DND-41 (cell line): Measurements from ENCODE around the gene TCAP.
"Not testable (repeated sequence)": the region's sequence is repeated elsewhere in the genome, so short reads cannot be mapped to it uniquely, and the experiment has no call there.

Experiments used
- ATAC-seq: fragments of 200-7000 bp; cut with Tn5 transposase; 3 replicates; pipeline ENCODE4 v1.9.1; 2021; ENCODE audit warnings: low read depth; ENCODE audit not compliant: insufficient read depth
- DNase-seq: peaks from one replicate; pipeline ENCODE4 v3.0.0-alpha.2; 2020
- H2AFZ ChIP-seq: 2 replicates; pipeline ENCODE4 v1.6.0; 2012; ENCODE audit warnings: low read depth, low read length
- H3K27ac ChIP-seq: 2 replicates; pipeline ENCODE4 v1.5.1; 2012; ENCODE audit warnings: low read length, inconsistent platforms
- H3K27me3 ChIP-seq: fragments of 200-600 bp; sonication (generic); 2 replicates; pipeline ENCODE4 v1.6.0; 2012; ENCODE audit warnings: low read length, mild to moderate bottlenecking, inconsistent platforms; ENCODE audit not compliant: insufficient read depth, poor library complexity
- H3K36me3 ChIP-seq: 2 replicates; pipeline ENCODE4 v1.5.1; 2012; ENCODE audit warnings: low read length, inconsistent platforms; ENCODE audit not compliant: insufficient read depth
- H3K4me1 ChIP-seq: 2 replicates; pipeline ENCODE4 v1.5.1; 2012; ENCODE audit warnings: mild to moderate bottlenecking, low read length; ENCODE audit not compliant: insufficient read depth
- H3K4me2 ChIP-seq: 2 replicates; pipeline ENCODE4 v1.6.0; 2012; ENCODE audit warnings: mild to moderate bottlenecking, moderate library complexity, low read length, inconsistent platforms; ENCODE audit not compliant: insufficient read depth
- H3K4me3 ChIP-seq, 2 experiments: fragments of 200-600 bp in 1 of 2; shearing (Covaris generic) in 1 of 2; 2 replicates each; pipeline ENCODE4 v1.5.1; 2012 to 2016; ENCODE audit warnings: inconsistent platforms in 2 of 2, low read length in 2 of 2, mild to moderate bottlenecking in 2 of 2, low read depth in 1 of 2, moderate library complexity in 1 of 2
- H3K79me2 ChIP-seq: 2 replicates; pipeline ENCODE4 v1.6.0; 2012; ENCODE audit warnings: low read length, inconsistent platforms; ENCODE audit not compliant: insufficient read depth
- H3K9ac ChIP-seq: 2 replicates; pipeline ENCODE4 v1.6.0; 2012; ENCODE audit warnings: low read depth, mild to moderate bottlenecking, inconsistent platforms, low read length, moderate library complexity
- H3K9me3 ChIP-seq: 2 replicates; pipeline ENCODE4 v1.5.1; 2012; ENCODE audit warnings: low read length, moderate library complexity, mild to moderate bottlenecking, inconsistent platforms; ENCODE audit not compliant: insufficient read depth, severe bottlenecking
- H4K20me1 ChIP-seq: 2 replicates; pipeline ENCODE4 v1.6.0; 2012; ENCODE audit warnings: low read length; ENCODE audit not compliant: insufficient read depth
- CTCF ChIP-seq: IDR thresholded peaks from 2 replicates; pipeline ENCODE4 v1.5.1; 2012; ENCODE audit warnings: borderline replicate concordance, low read length, moderate library complexity, mild to moderate bottlenecking; ENCODE audit not compliant: poor library complexity, severe bottlenecking; ENCODE audit errors: extremely low read depth
- EZH2 ChIP-seq: IDR thresholded peaks from 3 replicates; pipeline ENCODE4 v1.6.1; 2012; ENCODE audit warnings: borderline replicate concordance, low read depth, mild to moderate bottlenecking, moderate library complexity, low read length, inconsistent platforms; ENCODE audit not compliant: severe bottlenecking

Gene TCAP

GRCh38 chr17:39709998-39710964, 45.1 kb downstream of the TCAP start:
- no peaks in the 10 kb centered on the region for H3K79me2 ChIP-seq
- H3K27ac ChIP-seq: no peak overlapping the region
- DNase-seq: no peak
- H2AFZ ChIP-seq: no peak overlapping the region
- no peak overlapping the region for H3K4me2 ChIP-seq
- no peaks in the 10 kb centered on the region for H3K36me3 ChIP-seq
- H3K27me3 ChIP-seq: no peaks in the 10 kb centered on the region
- no peak for TF ChIP-seq CTCF
- TF ChIP-seq EZH2: no peak
- H3K4me3 ChIP-seq: no peak overlapping the region
- H4K20me1 ChIP-seq: no peaks in the 10 kb centered on the region
- no peaks in the 10 kb centered on the region for H3K4me1 ChIP-seq
- H3K9ac ChIP-seq: no peak overlapping the region
- no peak for ATAC-seq
- H3K9me3 ChIP-seq: no peaks in the 10 kb centered on the region

- H3K27me3 ChIP-seq, H3K4me3 ChIP-seq, H3K79me2 ChIP-seq, H3K27ac ChIP-seq, ATAC-seq, H3K4me2 ChIP-seq, H3K4me1 ChIP-seq, DNase-seq, H3K9me3 ChIP-seq, H3K36me3 ChIP-seq, H3K9ac ChIP-seq, H2AFZ ChIP-seq, H4K20me1 ChIP-seq: not testable (repeated sequence)
These were observed 45.9 kb downstream of the TCAP start for GRCh38 chr17:39711071-39711470.

- no peak overlapping the region for H3K4me2 ChIP-seq
- no peaks in the 10 kb centered on the region for H3K36me3 ChIP-seq
- TF ChIP-seq EZH2: no peak
- no peak for TF ChIP-seq CTCF
- no peaks in the 10 kb centered on the region for H3K79me2 ChIP-seq
- no peak for DNase-seq
- no peak overlapping the region for H3K27ac ChIP-seq
- H3K4me1 ChIP-seq: no peaks in the 10 kb centered on the region
- H3K9me3 ChIP-seq: no peaks in the 10 kb centered on the region
- no peak overlapping the region for H2AFZ ChIP-seq
- H4K20me1 ChIP-seq: no peaks in the 10 kb centered on the region
- no peak for ATAC-seq
- H3K27me3 ChIP-seq: no peaks in the 10 kb centered on the region
- H3K9ac ChIP-seq: no peak overlapping the region
- H3K4me3 ChIP-seq: no peak overlapping the region
These were observed 46.7 kb downstream of the TCAP start for GRCh38 chr17:39711851-39712250.

- no peak overlapping the region for H3K27ac ChIP-seq
- H3K4me1 ChIP-seq: no peaks in the 10 kb centered on the region
- no peaks in the 10 kb centered on the region for H4K20me1 ChIP-seq
- H3K9me3 ChIP-seq: no peaks in the 10 kb centered on the region
- ATAC-seq (no peak), DNase-seq (no peak)
- H3K36me3 ChIP-seq: no peaks in the 10 kb centered on the region
- H3K9ac ChIP-seq: no peak overlapping the region
- H3K4me2 ChIP-seq: no peak overlapping the region
- no peak overlapping the region for H3K4me3 ChIP-seq
- no peaks in the 10 kb centered on the region for H3K79me2 ChIP-seq
- no peak for TF ChIP-seq CTCF
- TF ChIP-seq EZH2: no peak
- no peak overlapping the region for H2AFZ ChIP-seq
- H3K27me3 ChIP-seq: no peaks in the 10 kb centered on the region
These were observed 49.1 kb downstream of the TCAP start for GRCh38 chr17:39714234-39714633.
